CD1c-positive myeloid dendritic cell (primary cell): Measurements from ENCODE around the gene F2RL3.

ENCODE experiments used
- DNase-seq: peaks from one replicate; pipeline ENCODE4 v3.0.0-alpha.2; 2016; ENCODE audit errors: extremely low spot score

The F2RL3 gene

DNA sequence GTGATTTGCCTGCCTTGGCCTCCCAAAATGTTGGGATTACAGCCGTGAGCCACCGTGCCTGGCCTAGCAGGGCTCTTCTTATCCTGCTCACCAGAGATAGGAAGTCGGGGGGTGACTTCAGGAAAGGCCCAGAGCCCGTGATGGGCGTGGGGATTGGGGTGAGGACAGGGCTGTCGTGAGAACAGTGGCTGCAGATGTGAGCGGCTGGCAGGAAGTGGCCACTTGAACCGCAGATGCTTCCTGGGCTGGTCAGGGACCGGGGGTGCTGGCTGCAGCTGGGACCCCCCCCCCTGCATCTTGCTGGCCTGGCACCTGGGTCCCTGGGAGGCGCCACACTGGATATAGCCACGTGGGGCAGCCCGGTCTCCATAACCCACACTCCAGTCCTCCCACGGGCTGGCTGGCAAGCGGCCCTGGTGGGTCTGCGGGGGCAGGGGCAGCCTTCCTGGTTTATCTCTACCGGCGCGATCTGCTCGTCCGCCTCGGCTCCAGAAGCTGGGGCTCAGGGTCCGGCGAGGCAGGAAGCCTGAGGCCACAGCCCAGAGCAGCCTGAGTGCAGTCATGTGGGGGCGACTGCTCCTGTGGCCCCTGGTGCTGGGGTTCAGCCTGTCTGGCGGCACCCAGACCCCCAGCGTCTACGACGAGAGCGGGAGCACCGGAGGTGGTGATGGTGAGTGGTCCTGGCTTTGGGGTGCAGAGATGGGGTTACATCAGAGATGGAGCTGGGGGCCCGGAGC, at the start of gene F2RL3:
Gene F2RL3, plus strand, starts transcription at position 371 of the 737 bp plus-strand sequence. Its CDS starts 191 bp downstream, at position 562.
- peak; percentile 48 for DNase-seq

- no peak for DNase-seq
These were observed 47.3 kb upstream of the F2RL3 start for GRCh38 chr19:16841391-16841926.

DNA sequence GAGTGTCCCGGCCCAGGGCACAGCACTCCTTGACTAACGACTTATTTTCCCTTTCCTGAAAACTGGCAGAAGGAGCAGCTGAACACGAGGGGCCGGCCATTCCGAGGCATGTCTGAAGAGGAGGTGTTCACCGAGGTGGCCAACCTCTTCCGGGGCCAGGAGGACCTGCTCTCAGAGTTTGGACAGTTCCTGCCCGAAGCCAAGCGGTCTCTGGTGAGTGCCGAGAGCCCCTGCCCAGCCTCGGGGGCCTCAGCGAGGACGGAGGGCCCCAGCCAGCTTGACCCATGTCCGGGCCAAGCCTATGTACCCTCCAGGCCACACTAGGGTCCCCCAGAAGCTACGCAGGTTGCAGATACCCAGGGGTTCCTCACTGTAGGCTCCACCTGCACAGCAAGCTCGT, 41.9 kb upstream of the F2RL3 start:
- DNase-seq = no peak

DNA sequence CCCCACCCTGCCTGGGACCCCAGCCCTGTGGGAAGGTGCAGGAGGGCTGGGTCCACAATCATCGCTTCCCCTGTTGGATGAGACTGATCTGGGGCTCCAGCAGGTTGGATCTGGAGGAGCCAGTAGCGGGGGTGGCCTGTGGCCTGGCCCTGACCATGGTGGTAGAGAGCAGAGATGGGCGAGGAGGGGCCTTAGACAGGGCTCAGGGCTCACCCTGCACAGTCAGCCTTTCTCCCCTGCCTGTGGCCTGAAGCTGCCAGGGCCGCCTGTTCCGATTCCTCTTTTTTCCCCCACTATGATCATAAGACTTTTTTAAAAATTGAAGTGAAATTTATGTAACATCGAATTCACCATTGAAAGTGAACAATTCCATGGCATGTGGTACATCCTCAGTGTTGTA, 41.4 kb upstream of the F2RL3 start:
- DNase-seq = peak; percentile 54

GRCh38 chr19:16849168-16849567, 39.6 kb upstream of the F2RL3 start:
- DNase-seq = no peak

GRCh38 chr19:16850133-16850532, 38.7 kb upstream of the F2RL3 start:
- no peak for DNase-seq

DNA sequence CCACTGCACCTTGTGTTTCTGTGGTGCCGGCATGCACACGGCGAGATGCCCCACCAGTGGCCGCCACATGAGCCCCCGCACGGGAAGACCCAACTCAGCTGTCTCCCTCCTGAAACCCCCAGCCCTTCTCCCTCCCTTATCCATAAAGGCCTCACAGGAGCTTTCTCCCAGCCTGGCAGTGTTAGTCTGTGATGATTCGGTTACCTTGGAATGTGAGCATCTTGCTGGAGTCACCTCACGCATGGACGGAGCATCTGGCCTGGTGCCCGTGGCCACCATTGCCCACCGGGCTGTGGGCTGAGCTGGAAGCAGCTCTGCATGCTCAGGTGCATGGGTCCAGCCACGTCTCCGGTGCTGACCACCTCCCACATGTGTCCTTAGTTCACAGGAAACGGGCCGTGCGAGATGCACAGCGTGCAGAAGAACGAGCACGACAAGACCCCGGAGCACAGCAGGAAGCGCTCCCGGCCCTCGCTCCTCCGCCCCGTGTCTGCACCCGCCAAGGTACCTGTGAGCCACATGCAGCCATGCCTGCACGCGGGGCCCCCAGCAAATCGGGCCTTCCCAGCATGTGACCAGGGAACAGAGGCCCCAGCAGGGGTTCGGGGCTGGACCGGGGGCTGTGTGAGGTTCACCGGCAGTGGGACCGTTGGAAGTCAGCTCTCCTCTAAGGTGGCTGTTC, 37.6 kb upstream of the F2RL3 start:
- DNase-seq = no peak

GRCh38 chr19:16853066-16853465, 35.7 kb upstream of the F2RL3 start:
- no peak for DNase-seq

DNA sequence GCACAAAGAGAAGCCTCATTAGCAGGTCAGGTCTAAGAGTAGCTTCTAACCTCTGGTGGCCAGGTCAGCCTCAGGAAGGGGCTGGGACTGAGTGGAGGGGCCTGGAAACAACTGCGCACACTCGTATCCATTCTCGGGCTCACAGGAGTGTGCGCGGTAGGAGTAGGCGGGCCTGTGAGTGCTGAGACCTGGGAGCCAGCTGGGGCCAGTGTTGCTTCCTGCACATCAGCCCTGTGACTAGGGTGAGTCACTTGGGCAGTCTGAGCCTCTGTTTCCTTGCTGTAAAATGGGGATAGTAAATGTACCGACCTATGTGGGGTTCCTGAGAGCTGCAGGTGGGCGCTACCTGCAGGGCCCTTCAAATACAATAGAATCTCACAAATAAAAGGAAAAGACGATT, 32.7 kb upstream of the F2RL3 start:
- no peak for DNase-seq

DNA sequence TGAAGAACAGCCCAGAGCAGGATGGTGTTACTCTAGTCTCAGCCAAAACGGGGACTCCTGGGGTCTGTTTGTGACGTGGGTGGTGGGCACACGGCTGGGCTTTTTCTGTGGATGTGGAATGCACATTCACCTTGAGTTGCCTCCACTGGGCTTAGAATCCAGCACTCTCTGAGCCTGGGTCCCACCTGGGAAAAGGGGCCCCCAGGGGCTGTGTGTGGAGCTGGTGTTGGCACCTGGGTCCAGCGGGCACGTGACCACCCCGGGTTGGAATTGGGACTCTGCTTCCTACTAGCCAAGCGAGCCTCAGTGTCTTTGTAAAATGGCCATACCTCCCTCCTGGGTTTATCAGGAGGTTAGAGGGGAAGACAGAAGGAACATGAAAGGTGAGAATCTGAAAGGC, 29.2 kb upstream of the F2RL3 start:
- DNase-seq = no peak

GRCh38 chr19:16860118-16860517, 28.7 kb upstream of the F2RL3 start:
- DNase-seq = no peak

- DNase-seq = no peak
These were observed 27.8 kb upstream of the F2RL3 start for GRCh38 chr19:16861011-16861410.

- no peak for DNase-seq
These were observed 27.0 kb upstream of the F2RL3 start for GRCh38 chr19:16861834-16862233.

GRCh38 chr19:16862826-16863415, 25.9 kb upstream of the F2RL3 start:
- DNase-seq = peak; percentile 46

DNA sequence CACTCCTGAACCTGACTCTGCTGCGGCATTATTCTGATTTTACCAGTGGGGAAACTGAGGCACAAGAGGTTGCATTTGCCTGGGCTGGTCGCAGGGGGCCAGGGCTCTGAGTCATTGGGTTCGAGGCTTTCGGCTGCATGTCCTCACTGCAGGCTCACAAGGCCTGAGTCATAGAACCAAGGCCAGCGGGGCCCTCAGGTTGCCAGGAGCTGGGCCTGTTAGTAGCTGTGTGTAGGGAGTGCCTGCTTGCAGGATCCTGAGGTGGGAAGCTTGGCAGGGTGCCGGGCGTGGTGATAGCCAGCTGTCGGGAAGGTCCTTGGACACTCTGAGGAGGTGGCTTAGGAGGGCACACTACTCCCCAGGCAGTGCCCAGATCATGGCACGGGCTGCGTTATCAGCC, 21.6 kb upstream of the F2RL3 start:
- DNase-seq = no peak

GRCh38 chr19:16868423-16869130, 20.2 kb upstream of the F2RL3 start:
- DNase-seq = no peak

- DNase-seq = no peak
These were observed 19.3 kb upstream of the F2RL3 start for GRCh38 chr19:16869331-16869972.

DNA sequence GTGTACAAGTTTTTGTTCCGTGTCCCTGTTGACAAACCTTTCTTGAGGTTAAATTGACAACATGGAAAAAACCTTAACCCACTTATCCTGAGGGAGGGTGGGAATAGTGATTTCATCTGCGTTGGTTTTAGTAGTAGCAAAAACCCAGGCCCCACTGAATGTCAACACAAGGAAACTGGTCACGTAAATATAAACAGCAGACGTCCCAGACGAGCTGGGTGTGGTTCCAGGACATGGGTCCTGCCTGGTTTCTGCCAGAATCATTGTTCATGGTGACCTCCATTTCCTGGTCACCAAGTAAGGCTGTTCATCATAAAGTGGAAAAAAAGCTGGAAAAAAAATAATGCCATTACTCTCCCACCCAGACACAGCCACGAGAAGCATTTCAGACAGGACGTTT, 16.9 kb upstream of the F2RL3 start:
- DNase-seq = no peak

DNA sequence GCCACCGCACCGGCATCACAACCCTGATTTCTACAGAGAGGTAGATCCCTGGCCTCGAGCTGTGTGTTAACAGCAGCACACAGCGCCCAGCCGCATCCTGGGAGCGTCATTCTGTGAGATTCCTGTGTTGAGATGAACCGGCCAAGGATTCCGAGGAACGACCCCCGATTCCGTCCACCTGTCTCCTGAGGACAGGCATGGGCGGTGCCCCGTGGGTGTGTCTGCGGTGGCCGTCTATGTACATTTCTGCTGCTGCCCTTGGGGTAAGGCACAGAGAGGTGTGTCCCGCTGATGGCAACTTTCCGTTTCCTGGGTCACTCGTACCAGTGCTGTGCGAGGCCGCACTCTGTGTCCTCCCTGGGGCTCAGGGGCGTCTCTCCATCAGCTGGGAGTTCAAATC, 16.1 kb upstream of the F2RL3 start:
- DNase-seq = no peak

DNA sequence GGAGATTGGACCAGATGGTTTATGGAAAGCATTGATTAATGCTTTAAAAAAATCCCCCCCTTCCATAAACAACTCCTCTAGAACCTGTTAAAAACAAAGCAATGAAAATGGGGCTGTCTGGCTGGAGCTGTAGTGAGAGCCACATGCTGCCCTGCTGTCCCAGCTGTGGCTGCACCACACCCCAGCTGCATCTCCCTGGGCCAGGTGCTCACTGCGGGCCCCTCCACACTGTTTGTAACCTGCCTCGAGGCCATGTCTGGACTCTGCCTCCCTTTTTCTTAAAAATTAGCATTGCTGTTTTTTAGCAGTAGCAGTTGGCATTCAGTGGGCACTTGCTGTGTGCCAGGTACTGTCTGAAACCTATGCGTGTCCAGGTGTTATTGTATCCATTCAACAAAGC, 15.2 kb upstream of the F2RL3 start:
- no peak for DNase-seq

GRCh38 chr19:16874250-16874977, 14.4 kb upstream of the F2RL3 start:
- no peak for DNase-seq
